CD4-positive, alpha-beta T cell treated with Interleukin-10 for 1 hour (primary cell): Measurements from ENCODE around the gene RSPH1.

Experiments
- DNase-seq: peaks from one replicate; pipeline ENCODE4 v3.0.0-alpha.2; 2020

The RSPH1 gene

GRCh38 chr21:42512346-42513034, 16.5 kb upstream of the RSPH1 start:
- DNase-seq = no peak

DNA sequence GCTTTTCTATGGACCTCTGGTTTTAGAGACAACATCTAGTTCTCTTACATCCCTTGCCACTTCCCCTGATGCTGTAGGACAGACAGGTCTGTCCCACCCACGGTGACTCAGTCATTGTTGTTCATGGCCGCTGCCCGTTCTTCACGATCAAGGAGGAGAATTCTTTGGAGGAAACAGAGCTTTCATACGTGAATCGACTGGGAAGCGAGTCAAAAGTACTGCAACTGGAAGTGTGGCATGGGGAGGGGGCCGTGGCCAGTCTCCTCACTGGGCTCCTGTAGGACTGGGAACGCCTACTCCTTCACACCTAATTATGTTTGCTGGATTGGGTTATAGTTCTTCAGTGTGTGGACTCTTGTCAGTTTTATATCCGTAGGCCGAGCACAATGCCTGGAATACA, 13.2 kb upstream of the RSPH1 start:
- DNase-seq = no peak

DNA sequence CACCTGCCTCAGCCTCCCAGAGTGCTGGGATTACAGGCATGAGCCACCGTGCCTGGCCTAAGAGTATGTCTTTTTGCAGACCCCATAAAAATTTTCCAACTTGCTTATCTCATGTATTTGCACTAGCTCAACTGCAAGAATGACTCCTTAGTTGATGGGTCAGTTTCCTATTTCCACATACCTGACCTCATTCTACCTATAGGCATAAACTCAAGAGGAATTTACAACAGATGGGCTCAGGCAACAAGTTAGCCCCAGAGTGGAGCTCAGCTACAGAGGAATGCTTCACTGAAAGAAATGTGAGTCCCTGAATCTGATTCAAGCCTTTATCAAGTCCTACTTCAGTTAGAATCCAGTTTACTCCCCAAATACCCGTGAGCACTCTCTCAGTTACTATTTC, 12.3 kb upstream of the RSPH1 start:
- DNase-seq = no peak

DNA sequence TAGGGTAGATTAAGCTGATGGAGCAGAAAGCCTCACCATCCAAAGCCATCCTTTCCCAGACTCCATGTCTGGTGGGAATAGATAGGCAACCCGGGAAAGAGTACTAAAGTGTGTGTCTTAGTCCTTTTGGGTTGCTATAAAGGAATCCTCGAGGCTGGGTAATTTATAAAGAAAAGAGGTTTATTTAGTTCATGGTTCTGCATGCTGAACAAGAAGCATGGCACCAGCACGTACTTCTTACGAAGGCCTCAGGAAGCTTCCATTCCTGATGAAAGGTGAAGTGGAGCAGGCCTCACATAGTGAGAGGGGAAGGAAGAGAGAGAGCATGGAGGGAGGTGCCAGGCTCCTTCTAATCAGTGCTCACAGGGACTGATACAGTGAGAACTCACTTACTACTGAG, 11.4 kb upstream of the RSPH1 start:
- DNase-seq = no peak

- DNase-seq = no peak
These were observed 9.2 kb upstream of the RSPH1 start for GRCh38 chr21:42505090-42505726.

DNA sequence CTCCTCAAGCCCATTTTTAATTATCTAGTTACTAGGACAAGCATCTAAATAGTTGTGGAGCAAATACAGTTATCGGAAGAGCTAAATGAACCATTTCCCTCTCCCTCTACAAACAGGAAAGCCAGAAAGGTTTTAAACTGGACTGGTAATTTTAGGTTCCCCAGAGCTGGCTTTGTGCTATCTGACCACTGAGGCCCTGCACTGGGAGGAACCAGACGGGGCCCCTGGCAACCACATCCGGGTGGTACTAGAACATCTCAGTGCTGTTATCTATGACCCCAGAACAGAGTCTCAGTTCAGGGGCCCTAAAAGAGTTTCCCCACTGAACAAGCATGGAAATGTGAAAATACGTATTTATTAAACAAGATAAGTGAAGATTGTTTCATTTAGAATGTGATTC, 7.7 kb upstream of the RSPH1 start:
- no peak for DNase-seq

DNA sequence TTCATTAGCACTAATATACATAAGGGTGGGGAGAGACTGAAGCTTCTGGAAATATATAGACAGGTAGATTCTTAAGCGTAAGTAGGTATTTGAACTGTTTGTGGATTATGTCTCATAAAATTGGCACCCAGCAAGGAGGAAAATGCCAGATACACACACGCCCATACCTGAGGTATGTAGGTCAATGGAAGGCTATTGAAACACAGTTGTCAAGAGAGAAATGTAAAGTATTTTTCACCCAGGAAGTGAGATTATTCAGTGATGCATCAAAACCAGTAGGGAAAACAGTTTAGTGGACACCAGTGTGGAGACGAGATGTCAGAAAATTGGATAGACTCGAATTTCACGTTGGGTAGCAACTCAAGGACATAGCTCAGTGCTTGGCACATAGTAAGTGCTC, 4.7 kb upstream of the RSPH1 start:
- no peak for DNase-seq

- no peak for DNase-seq
These were observed 4.2 kb upstream of the RSPH1 start for GRCh38 chr21:42500225-42500624.

- no peak for DNase-seq
These were observed 3.6 kb upstream of the RSPH1 start for GRCh38 chr21:42499444-42500112.

- no peak for DNase-seq
These were observed 2.0 kb upstream of the RSPH1 start for GRCh38 chr21:42498012-42498411.

DNA sequence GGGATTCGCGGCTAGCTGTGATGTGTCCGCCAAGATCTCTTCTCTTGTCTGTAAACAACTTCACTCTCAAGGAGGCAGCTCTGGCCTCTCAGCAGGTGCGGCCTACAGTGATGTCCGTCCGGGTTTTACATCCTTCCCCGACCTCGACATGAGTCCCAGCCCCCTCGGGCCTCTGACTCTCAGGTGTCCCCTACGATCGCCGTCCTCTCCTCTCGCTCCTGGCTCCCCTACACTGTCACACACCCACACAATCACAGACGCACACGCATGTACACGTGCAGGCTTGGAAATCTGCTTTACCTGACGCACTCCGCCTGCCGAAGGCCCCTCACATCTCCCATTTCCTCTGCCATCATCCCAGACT, 797 bp upstream of the RSPH1 start:
- no peak for DNase-seq

- no peak for DNase-seq
These were observed 282 bp downstream of the RSPH1 start for GRCh38 chr21:42495765-42496119.

DNA sequence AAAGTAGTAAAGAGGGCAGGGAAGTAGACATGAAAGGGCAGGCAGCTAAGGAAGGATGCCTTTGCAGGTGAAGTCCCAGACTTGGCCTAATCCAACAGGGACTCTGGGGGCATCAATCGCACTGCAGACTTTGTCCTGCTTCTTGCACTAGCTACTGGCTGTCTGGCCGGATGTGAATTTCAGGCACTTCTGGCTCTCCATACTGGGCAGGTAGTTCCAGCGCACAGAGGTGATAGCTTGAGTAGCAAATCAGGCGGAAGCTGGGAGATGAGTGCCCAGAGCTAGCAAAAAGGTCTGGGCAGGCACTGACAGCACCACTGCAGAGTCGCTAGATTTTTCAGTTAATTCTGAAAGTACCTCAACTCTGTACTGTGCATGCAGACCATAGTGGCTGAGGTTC, 997 bp downstream of the RSPH1 start:
- no peak for DNase-seq

GRCh38 chr21:42493109-42494060, 2.6 kb downstream of the RSPH1 start:
- DNase-seq = no peak

DNA sequence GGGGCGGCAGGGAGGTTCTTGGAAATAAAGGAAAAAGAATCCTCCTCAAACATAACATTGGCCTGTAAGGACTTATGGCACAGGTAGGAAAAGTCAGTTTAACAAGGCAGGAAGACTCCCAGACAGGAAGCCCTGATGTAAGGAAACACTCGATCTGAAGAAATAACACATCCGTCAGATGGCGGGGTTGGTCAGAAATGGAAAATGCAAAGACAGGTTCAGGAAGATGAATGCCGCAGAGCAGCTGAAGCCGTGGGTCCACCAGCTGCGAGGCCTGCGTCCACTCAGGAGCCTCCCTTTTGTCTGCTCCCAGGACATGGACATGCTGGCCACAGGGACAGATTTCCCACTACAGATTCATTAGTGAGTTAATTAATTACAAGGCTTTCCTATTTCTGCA, 3.8 kb downstream of the RSPH1 start:
- no peak for DNase-seq

DNA sequence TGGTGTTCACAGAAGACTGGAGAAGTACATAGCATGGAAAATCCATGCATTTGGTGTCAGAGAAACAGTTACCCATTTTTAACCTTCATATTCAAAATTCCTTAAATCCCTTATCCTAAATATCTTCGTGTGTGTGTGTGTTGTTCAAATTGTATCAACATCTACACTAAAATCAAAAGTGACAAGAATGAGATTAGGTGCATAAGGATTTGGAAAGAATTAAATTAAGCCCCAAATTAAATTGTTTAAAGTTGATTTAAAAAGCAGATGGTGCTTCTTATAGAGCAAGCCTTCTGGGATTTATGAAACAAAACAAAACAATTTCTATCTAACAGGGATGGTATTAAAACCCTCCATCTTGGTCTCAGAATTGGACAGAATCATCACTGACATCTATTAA, 4.7 kb downstream of the RSPH1 start:
- no peak for DNase-seq

GRCh38 chr21:42490720-42491119, 5.3 kb downstream of the RSPH1 start:
- no peak for DNase-seq

GRCh38 chr21:42489991-42490390, 6.0 kb downstream of the RSPH1 start:
- no peak for DNase-seq

GRCh38 chr21:42489006-42489563, 6.9 kb downstream of the RSPH1 start:
- DNase-seq = no peak

DNA sequence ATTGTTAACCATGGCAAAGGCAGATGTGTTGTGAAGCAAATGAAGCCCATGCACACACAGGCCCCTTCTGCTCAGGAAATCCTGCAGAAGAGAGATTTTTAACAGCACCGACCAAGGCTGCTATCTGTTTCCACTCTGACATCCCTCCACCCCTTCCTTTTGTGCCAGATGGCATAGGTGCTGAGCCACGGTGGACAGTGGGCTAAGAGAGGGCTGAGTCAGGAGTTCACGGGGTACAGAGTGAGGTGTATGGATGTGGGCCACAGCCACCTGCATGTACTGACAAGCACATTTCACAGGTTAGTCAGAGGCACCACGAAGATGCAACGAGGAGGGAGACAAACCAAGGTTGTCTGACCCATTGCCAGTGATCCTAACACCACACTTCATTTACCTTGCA, 9.5 kb downstream of the RSPH1 start:
- no peak for DNase-seq

- no peak for DNase-seq
These were observed 10.0 kb downstream of the RSPH1 start for GRCh38 chr21:42486072-42486471.

DNA sequence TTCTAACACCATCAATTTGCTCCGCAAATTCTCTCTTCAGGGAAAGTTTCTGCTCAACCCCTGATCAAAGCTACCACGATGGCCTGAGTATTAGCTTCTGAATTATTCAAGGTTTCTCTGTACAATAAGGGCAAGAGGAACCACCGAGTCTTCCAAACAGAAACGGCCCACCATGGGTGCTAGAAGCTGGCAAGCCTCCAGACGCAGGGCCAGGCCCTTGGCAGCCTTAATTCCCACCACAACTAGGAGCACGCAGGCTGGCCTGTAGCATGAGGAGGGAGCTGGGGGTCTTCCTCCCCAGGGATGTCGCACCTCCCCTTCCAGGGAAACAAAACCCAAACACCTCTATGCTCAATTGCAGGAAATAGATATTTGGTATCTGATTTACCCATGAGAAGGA, 11.1 kb downstream of the RSPH1 start:
- DNase-seq = no peak

GRCh38 chr21:42481169-42481568, 14.9 kb downstream of the RSPH1 start:
- no peak for DNase-seq
